ENCODE results near the gene SNX9.

DNA sequence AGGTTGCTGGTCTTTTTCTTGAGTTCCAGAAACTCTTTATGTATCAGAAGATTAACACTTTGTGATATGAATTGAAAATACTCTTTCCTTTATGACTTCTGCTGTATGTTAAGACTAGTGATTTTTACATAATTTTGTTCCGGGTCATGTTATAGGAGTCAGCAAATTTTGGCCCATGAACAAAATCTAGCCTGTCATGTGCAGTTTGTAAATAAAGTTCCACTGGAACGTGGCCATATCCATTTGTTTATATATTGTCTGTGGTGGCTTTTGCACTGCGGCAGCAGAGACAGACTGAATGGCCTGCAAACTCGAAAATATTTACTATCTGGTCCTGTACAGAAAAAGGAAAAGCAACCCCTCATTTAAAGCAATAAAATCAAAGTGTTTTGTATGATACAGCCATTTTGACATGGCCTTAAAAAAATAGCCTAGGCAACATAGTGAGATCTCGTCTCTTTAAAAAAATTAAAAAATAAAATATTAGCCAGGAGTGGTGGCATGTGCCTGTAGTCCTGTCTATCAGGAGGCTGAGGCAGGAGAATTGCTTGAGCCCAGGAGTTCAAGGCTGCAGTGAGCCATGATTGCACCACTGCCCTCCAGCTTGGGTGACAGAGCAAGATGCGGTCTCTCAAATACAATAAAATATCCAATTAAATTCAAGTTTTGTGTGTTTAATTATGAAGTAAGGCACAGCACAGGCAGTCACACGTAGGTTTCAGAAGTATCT lies 36.9 kb downstream of the SNX9 start:
- TF ChIP-seq, protein P1, sequence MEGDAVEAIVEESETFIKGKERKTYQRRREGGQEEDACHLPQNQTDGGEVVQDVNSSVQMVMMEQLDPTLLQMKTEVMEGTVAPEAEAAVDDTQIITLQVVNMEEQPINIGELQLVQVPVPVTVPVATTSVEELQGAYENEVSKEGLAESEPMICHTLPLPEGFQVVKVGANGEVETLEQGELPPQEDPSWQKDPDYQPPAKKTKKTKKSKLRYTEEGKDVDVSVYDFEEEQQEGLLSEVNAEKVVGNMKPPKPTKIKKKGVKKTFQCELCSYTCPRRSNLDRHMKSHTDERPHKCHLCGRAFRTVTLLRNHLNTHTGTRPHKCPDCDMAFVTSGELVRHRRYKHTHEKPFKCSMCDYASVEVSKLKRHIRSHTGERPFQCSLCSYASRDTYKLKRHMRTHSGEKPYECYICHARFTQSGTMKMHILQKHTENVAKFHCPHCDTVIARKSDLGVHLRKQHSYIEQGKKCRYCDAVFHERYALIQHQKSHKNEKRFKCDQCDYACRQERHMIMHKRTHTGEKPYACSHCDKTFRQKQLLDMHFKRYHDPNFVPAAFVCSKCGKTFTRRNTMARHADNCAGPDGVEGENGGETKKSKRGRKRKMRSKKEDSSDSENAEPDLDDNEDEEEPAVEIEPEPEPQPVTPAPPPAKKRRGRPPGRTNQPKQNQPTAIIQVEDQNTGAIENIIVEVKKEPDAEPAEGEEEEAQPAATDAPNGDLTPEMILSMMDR (IDR thresholded peaks at IDR 0.05), result no peak
- no peak for TF ChIP-seq EZH2 (IDR thresholded peaks at IDR 0.05; ENCODE audit: borderline replicate concordance, insufficient read depth, low read depth, low read length, poor library complexity, severe bottlenecking)

All from B cell (primary cell).